GM19328 (cell line): ENCODE results near the gene OR4K13.

Experiments
- ATAC-seq: cut with Tn5 transposase; IDR thresholded peaks from one replicate; pipeline ENCODE4 v1.9.1; 2021; ENCODE audit warnings: mild to moderate bottlenecking, moderate library complexity; ENCODE audit not compliant: unreplicated experiment

Gene OR4K13

GRCh38 chr14:20035938-20036337 is at the start of gene OR4K13:
Gene OR4K13 (minus strand): TSS chr14:20036038. CDS start chr14:20034758, 1,280 bp downstream.
- no peak for ATAC-seq

- ATAC-seq, result no peak
Measured at GRCh38 chr14:20059745-20060144, 23.9 kb upstream of the OR4K13 start, which contains the start of gene OR4L1. Gene OR4L1 (plus strand): TSS chr14:20060045. CDS start chr14:20060045, 0 bp downstream.

GRCh38 chr14:20048202-20048601 is 12.4 kb upstream of the OR4K13 start:
- no peak for ATAC-seq

- ATAC-seq, result no peak
Measured at GRCh38 chr14:20044243-20044642, 8.4 kb upstream of the OR4K13 start.

DNA sequence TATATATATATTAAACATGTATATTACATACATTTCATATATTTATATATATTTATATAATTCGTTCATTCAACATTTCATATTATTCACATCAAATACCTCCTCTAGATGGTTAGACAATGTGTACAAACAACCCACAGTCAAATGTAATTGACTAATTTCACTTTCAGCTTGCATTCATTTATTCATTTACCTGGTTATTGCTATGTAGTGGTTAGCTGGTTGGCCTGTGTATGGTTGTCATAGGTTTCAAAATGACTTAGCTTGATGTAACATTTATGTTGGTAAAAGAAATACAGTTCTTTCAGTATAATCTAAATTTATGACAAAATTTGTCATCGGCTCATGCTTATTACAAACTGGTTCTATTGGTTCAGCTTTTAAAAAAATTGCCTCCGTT is 389 bp downstream of the OR4K13 start:
- ATAC-seq, result no peak

DNA sequence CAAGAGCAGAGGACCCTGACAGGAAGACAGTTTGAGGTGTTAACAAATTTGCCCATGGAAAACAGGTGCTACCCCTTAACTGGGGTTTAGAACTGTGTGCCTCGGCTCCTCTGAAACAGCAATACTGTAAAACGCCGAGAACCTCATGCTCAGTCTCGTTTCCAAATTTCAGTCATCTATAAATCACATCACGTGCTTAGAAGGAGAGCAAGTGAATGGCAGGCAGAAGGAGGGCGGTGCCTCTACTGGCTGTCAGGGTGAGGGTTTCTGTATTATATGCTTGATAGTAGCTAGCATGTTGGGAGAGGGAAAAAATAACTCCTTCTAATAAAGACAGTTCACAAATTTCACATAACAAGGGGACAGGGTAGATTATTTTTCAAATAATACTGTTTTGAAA is 4.8 kb downstream of the OR4K13 start:
- no peak for ATAC-seq

- ATAC-seq, result no peak
Measured at GRCh38 chr14:20019257-20019865, 16.5 kb downstream of the OR4K13 start, which contains the start of gene OR4K14. Gene OR4K14 (minus strand): TSS chr14:20019307. CDS start chr14:20015193, 4,114 bp downstream.

DNA sequence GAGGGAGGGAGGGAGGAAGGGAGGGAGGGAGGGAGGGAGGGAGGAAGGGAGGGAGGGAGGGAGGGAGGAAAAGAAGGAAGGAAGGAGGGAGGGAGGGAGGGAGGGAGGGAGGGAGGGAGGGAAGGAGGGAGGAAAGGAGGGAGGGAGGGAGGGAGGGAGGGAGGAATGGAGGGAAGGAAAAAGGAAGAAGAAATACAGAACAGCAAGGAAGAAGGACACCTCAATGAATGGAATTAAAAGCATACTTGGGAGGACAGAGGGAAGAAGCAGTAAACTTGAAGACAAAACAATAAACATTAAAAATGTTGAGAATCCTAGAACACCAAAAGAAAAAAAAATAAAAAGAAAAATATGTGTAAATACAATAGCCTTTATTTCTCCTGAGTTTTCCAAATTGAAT is 27.7 kb downstream of the OR4K13 start:
- no peak for ATAC-seq

DNA sequence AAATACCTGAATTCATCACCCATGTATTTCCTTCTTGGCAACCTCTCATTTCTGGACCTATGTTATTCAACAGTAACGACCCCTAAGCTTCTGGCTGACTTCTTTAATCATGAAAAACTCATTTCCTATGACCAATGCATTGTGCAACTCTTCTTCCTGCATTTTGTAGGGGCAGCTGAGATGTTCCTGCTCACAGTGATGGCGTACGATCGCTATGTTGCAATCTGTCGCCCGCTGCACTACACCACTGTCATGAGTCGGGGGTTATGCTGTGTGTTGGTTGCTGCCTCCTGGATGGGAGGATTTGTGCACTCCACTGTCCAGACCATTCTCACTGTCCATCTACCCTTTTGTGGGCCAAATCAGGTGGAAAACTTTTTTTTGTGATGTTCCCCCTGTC is 33.5 kb downstream of the OR4K13 start:
- no peak for ATAC-seq

DNA sequence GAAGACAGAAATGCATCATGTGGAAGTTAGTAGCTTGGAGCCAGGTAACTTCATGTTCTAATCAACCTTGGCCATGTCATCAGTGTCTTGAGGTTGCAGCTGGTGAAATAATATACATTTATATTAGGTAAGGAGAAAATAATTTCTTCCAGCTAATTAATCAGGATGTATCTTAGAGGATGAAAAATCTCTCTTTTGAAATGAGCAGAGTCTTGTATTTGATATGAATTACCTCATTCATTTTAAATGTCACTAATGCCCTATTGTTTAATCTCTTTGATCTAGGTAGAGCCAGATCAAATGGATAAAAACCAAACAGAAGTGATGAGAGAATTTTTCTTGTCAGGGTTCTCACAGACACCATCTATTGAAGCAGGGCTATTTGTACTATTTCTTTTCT is 34.0 kb downstream of the OR4K13 start, which contains the start of gene OR4Q2:
Gene OR4Q2 (plus strand): TSS at position 301 of the 400 bp plus-strand sequence.
- no peak for ATAC-seq

GRCh38 chr14:19993438-19993837 is 42.4 kb downstream of the OR4K13 start:
- ATAC-seq, result no peak
